Trophoblast cell (in vitro differentiated cells and primary cell): ENCODE data around the gene FBXO47.

Source experiments
- DNase-seq, 2 donors: peaks; one replicate each; pipeline ENCODE4 v3.0.0-alpha.2; 2016
- H2AFZ ChIP-seq: 2 replicates; pipeline ENCODE4 v1.6.1; 2013; ENCODE audit warnings: low read length, moderate library complexity, mild to moderate bottlenecking; ENCODE audit not compliant: insufficient read depth, poor library complexity
- H2AK5ac ChIP-seq: 2 replicates; pipeline ENCODE4 v1.6.1; 2013; ENCODE audit warnings: mild to moderate bottlenecking, low read length
- H2BK120ac ChIP-seq: 2 replicates; pipeline ENCODE4 v1.6.1; 2013; ENCODE audit warnings: low read length, mild to moderate bottlenecking, moderate library complexity; ENCODE audit not compliant: insufficient read depth, poor library complexity
- H2BK12ac ChIP-seq: 2 replicates; pipeline ENCODE4 v1.6.1; 2013; ENCODE audit warnings: mild to moderate bottlenecking, low read length, moderate library complexity
- H2BK5ac ChIP-seq: 2 replicates; pipeline ENCODE4 v1.6.1; 2013; ENCODE audit warnings: low read length, low read depth, moderate library complexity, mild to moderate bottlenecking; ENCODE audit not compliant: poor library complexity
- H3K14ac ChIP-seq: 2 replicates; pipeline ENCODE4 v1.6.1; 2013; ENCODE audit warnings: mild to moderate bottlenecking, low read length
- H3K18ac ChIP-seq: 2 replicates; pipeline ENCODE4 v1.6.1; 2013; ENCODE audit warnings: mild to moderate bottlenecking, low read length
- H3K23ac ChIP-seq: 2 replicates; pipeline ENCODE4 v1.6.1; 2013; ENCODE audit warnings: low read length
- H3K27ac ChIP-seq: 2 replicates; pipeline ENCODE4 v1.5.1; 2013; ENCODE audit warnings: low read depth, mild to moderate bottlenecking, inconsistent platforms, low read length, moderate library complexity
- H3K27me3 ChIP-seq: 2 replicates; pipeline ENCODE4 v1.6.1; 2013; ENCODE audit warnings: inconsistent platforms, mild to moderate bottlenecking, low read length, moderate library complexity; ENCODE audit not compliant: insufficient read depth
- H3K36me3 ChIP-seq, 2 experiments: 1 replicate in 1 of 2; 2 replicates in 1 of 2; pipeline ENCODE4 v1.6.1; 2013; ENCODE audit warnings: low read length in 2 of 2, mild to moderate bottlenecking in 2 of 2, moderate library complexity in 1 of 2; ENCODE audit not compliant: insufficient read depth in 2 of 2, control insufficient read depth in 1 of 2
- H3K4ac ChIP-seq: 2 replicates; pipeline ENCODE4 v1.6.1; 2013; ENCODE audit warnings: low read depth, mild to moderate bottlenecking, low read length, moderate library complexity
- H3K4me1 ChIP-seq, 2 experiments: 1 replicate in 1 of 2; 2 replicates in 1 of 2; pipeline ENCODE4 v1.6.1; 2013; ENCODE audit warnings: low read length in 2 of 2, mild to moderate bottlenecking in 2 of 2, moderate library complexity in 1 of 2; ENCODE audit not compliant: insufficient read depth in 2 of 2, control insufficient read depth in 1 of 2
- H3K4me2 ChIP-seq: 2 replicates; pipeline ENCODE4 v1.6.1; 2013; ENCODE audit warnings: inconsistent platforms, mild to moderate bottlenecking, low read length, moderate library complexity
- H3K4me3 ChIP-seq: 2 replicates; pipeline ENCODE4 v1.5.1; 2013; ENCODE audit warnings: mild to moderate bottlenecking, low read depth, low read length, inconsistent platforms
- H3K79me1 ChIP-seq: one replicate; pipeline ENCODE4 v1.6.1; 2013; ENCODE audit warnings: low read length
- H3K79me2 ChIP-seq: 2 replicates; pipeline ENCODE4 v1.6.1; 2013; ENCODE audit warnings: low read length, mild to moderate bottlenecking; ENCODE audit not compliant: control insufficient read depth, insufficient read depth, poor library complexity
- H3K9ac ChIP-seq: 2 replicates; pipeline ENCODE4 v1.6.1; 2013; ENCODE audit warnings: mild to moderate bottlenecking, low read length
- H3K9me3 ChIP-seq: 2 replicates; pipeline ENCODE4 v1.6.1; 2013; ENCODE audit warnings: low read depth, mild to moderate bottlenecking, control low read depth, inconsistent platforms, low read length; ENCODE audit not compliant: insufficient read depth
- H4K12ac ChIP-seq: 2 replicates; pipeline ENCODE4 v1.6.1; 2013; ENCODE audit warnings: low read depth, mild to moderate bottlenecking, low read length, moderate library complexity
- H4K8ac ChIP-seq: 2 replicates; pipeline ENCODE4 v1.6.1; 2013; ENCODE audit warnings: low read depth, mild to moderate bottlenecking, low read length, moderate library complexity
- H4K91ac ChIP-seq: one replicate; pipeline ENCODE4 v1.6.1; 2013; ENCODE audit warnings: low read depth, mild to moderate bottlenecking, low read length, moderate library complexity
- WGBS: extraction: QIAGEN DNeasy Blood & Tissue Kit; methylation state at CpG from one replicate; pipeline ENCODE4 v1.1.7; 2013; ENCODE audit warnings: missing lambda C conversion rate; ENCODE audit not compliant: insufficient read length, insufficient coverage; ENCODE audit errors: extremely low coverage; 5-methylcytosine and 5-hydroxymethylcytosine counted together

FBXO47 gene

DNA sequence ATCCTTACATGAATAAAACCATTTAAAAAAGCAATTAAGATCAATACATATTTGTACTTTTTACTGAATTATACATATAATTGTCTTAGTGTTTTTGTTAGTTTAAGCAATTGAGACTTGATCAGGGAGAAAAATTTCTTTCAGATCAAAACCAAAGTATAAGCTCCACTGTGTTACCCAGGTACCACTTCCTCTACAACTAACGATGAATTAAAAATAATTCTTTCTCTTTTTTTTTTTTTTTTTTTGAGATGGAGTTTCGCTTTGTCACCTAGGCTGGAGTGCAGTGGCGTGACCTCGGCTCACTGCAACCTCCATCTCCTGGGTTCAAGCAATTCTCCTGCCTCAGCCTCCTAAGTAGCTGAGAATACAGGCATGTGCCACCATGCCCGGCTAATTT lies 6.8 kb downstream of the FBXO47 start:
- Histone ChIP-seq H3K27ac (no peak overlapping the region), H4K12ac (no peak overlapping the region), H3K79me2 (no peaks in the 10 kb centered on the region), H3K4me3 (no peak overlapping the region), H3K4ac (no peak overlapping the region), H3K9me3 (no peaks in the 10 kb centered on the region), H2BK120ac (no peak overlapping the region), H2AFZ (no peak overlapping the region), H2BK5ac (no peak overlapping the region), H3K36me3 (no peaks in the 10 kb centered on the region), H3K23ac (no peak overlapping the region), H3K9ac (no peak overlapping the region), H3K79me1 (no peaks in the 10 kb centered on the region), H2BK12ac (no peak overlapping the region), H2AK5ac (no peak overlapping the region), H3K14ac (no peak overlapping the region), H3K4me1 (no peaks in the 10 kb centered on the region), H4K91ac (no peak overlapping the region), H3K27me3 (no peaks in the 10 kb centered on the region), H4K8ac (no peak overlapping the region), H3K4me2 (no peak overlapping the region), H3K18ac (no peak overlapping the region)
- no peak for DNase-seq
- no CpG with 5 or more reads among the region's 5 CpGs for WGBS

DNA sequence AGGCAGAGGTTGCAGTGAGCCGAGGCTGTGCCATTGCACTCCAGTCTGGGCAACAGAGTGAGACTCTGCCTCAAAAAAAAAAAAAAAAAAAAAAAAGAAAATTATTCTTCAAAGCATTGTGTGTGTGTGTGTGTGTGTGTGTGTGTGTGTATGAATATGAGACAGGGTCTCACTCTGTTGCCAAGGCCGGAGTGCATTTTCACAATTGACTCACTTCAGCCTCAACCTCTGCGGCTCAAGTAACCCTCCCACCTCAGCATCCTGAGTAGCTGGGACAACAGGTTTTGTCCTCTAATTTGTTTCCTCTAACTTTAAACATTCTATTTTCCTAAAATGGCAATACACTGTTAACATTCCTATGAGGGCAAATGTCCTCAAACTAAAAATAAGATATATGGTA lies 7.7 kb downstream of the FBXO47 start:
- H3K36me3 ChIP-seq = no peaks in the 10 kb centered on the region
- no peak overlapping the region for H2BK5ac ChIP-seq
- H3K4me1 ChIP-seq = no peaks in the 10 kb centered on the region
- no peak overlapping the region for H3K23ac ChIP-seq
- H3K4ac ChIP-seq = no peak overlapping the region
- H3K4me2 ChIP-seq = no peak overlapping the region
- H3K27ac ChIP-seq = no peak overlapping the region
- WGBS = no CpG with 5 or more reads among the region's 3 CpGs
- H3K14ac ChIP-seq = no peak overlapping the region
- no peaks in the 10 kb centered on the region for H3K79me2 ChIP-seq
- H3K9me3 ChIP-seq = no peaks in the 10 kb centered on the region
- H4K91ac ChIP-seq = no peak overlapping the region
- no peak overlapping the region for H4K8ac ChIP-seq
- H3K4me3 ChIP-seq = no peak overlapping the region
- H3K79me1 ChIP-seq = no peaks in the 10 kb centered on the region
- no peak overlapping the region for H2AFZ ChIP-seq
- no peaks in the 10 kb centered on the region for H3K27me3 ChIP-seq
- DNase-seq = no peak
- no peak overlapping the region for H4K12ac ChIP-seq
- H3K18ac ChIP-seq = no peak overlapping the region
- no peak overlapping the region for H3K9ac ChIP-seq
- H2AK5ac ChIP-seq = no peak overlapping the region
- no peak overlapping the region for H2BK120ac ChIP-seq
- H2BK12ac ChIP-seq = no peak overlapping the region

DNA sequence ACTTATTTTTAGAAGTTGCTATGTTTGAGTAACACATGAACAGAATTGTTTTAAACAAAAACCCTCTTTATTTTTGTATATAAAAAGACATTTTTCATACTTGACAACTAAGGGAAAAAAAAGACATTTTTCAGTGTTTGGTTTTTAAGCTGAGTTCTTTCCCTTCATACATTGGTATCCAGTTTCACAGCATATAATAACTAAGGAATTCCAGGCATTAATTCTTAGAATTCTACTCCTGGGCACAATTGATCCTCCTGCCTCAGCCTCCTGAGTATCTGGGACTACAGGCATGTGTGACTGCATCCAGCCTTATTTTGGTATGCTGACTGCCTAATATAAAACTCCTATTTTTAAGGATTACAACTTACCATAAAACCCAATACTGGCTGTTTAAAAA lies 8.4 kb downstream of the FBXO47 start:
- peak; percentile 19 to 73 for DNase-seq
- no peak overlapping the region for H2AFZ ChIP-seq
- no peak overlapping the region for H2AK5ac ChIP-seq
- no peak overlapping the region for H3K23ac ChIP-seq
- H3K36me3 ChIP-seq = no peaks in the 10 kb centered on the region
- H3K4ac ChIP-seq = no peak overlapping the region
- H2BK120ac ChIP-seq = no peak overlapping the region
- H4K91ac ChIP-seq = no peak overlapping the region
- H4K8ac ChIP-seq = no peak overlapping the region
- no peak overlapping the region for H3K18ac ChIP-seq
- no peaks in the 10 kb centered on the region for H3K4me1 ChIP-seq
- no peak overlapping the region for H2BK5ac ChIP-seq
- H3K27ac ChIP-seq = no peak overlapping the region
- H4K12ac ChIP-seq = no peak overlapping the region
- no peak overlapping the region for H2BK12ac ChIP-seq
- no peaks in the 10 kb centered on the region for H3K79me1 ChIP-seq
- H3K79me2 ChIP-seq = no peaks in the 10 kb centered on the region
- no peak overlapping the region for H3K4me3 ChIP-seq
- no peaks in the 10 kb centered on the region for H3K9me3 ChIP-seq
- no peak overlapping the region for H3K4me2 ChIP-seq
- no peak overlapping the region for H3K14ac ChIP-seq
- no peak overlapping the region for H3K9ac ChIP-seq
- H3K27me3 ChIP-seq = no peaks in the 10 kb centered on the region

DNA sequence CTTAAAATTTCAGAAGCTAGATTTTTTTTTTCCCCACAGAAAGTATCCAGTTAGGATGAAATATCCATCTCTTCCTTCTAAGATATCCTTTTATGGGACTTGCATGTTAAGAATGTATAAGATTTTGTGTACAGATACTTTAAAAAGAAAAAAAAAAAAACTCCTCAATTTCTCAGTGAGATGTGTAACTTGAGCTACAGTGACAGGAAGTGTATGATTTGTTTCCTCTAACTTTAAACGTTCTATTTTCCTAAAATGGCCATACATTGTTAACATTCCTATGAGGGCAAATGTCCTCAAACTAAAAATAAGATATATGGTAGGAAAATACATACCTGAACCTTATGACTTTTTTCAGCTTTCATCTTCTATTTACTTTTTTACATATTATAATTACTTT lies 8.9 kb downstream of the FBXO47 start:
- H2BK120ac ChIP-seq = no peak overlapping the region

More for the DNA sequence above, 8.9 kb downstream of the FBXO47 start:
- WGBS = no CpG with 5 or more reads among the region's 1 CpG
- Histone ChIP-seq H3K18ac (no peak overlapping the region), H3K27ac (no peak overlapping the region), H3K27me3 (no peaks in the 10 kb centered on the region), H3K4ac (no peak overlapping the region), H3K14ac (no peak overlapping the region), H3K4me2 (no peak overlapping the region), H2AK5ac (no peak overlapping the region), H3K36me3 (no peaks in the 10 kb centered on the region), H3K79me1 (no peaks in the 10 kb centered on the region), H4K91ac (no peak overlapping the region), H3K9me3 (no peaks in the 10 kb centered on the region), H4K12ac (no peak overlapping the region), H2AFZ (no peak overlapping the region), H3K79me2 (no peaks in the 10 kb centered on the region), H4K8ac (no peak overlapping the region), H3K4me3 (no peak overlapping the region), H3K9ac (no peak overlapping the region), H2BK5ac (no peak overlapping the region), H3K4me1 (no peaks in the 10 kb centered on the region), H3K23ac (no peak overlapping the region), H2BK12ac (no peak overlapping the region)
- no peak for DNase-seq
